Stimulated activated CD4-positive, alpha-beta T cell treated with anti-CD3 and anti-CD28 coated beads, TNF-alpha, amount 100 ng/mL, for 24 hours (primary cell): ENCODE data around the gene OR10A2.
"Not testable (repeated sequence)": the region's sequence is repeated elsewhere in the genome, so short reads cannot be mapped to it uniquely, and the experiment has no call there.

Source experiments
- DNase-seq, 3 experiments: peaks; one replicate each; pipeline ENCODE4 v3.0.0-alpha.2; 2020; ENCODE audit warnings: low read depth in 3 of 3

The OR10A2 gene

DNA sequence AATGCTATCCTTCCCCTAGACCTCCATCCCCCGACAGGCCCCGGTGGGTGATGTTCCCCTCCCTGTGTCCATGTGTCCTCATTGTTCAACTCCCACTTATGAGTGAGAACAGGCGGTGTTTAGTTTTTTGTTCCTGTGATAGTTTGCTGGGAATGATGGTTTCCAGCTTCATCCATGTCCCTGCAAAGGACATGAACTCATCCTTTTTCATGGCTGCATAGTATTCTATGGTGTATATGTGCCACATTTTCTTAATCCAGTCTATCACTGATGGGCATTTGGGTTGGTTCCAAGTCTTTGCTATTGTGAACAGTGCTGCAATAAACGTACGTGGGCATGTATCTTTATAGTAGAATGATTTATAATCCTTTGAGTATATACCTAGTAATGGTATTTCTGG, 24.9 kb downstream of the OR10A2 start:
- DNase-seq, result not testable (repeated sequence)

GRCh38 chr11:6888830-6889229, 26.0 kb downstream of the OR10A2 start:
- no peak for DNase-seq

DNA sequence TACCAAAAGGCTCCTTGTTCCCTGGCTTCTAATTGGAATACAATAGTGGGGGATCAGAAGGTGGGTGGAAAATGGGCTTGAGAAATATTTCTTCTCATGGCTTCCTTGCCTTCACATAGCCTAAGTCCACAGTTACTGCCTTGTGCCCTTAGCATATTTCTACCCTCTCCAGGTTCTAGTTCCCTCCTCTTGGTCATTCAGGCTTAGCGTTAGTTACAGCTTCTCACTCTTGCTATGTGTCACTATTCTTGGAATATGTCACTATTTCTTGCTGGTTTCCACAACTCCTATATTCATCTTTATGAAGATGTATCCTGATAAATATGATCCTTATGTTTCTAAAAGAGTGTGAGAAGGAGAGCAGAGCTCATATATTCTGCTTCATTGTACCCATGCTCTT, 27.0 kb downstream of the OR10A2 start:
- DNase-seq, result no peak

DNA sequence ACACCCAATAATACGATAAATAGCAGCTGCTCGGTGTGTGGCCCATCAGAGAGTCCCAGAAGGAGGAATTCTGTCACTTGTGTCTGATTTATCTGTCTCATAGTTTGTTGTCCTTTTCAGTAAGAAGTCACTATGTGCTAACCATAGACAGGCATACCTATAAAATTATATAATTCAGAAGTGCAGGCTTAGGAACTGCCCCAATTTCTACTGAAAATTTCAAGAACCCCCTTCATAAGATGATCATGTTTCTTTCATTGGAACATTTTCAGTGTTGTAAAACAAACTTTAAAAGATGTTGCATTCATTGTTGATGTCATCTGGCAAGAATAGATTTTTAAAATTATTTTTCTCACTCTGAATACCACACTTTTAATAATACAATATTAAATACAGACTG, 29.5 kb downstream of the OR10A2 start, which contains the start of gene OR2D2:
TSS of gene OR2D2 (minus strand) at position 101 of the 400 bp plus-strand sequence. CDS start at position 101, 0 bp downstream.
- no peak for DNase-seq

GRCh38 chr11:6894097-6894496, 31.2 kb downstream of the OR10A2 start:
- DNase-seq, result no peak

- DNase-seq, result no peak
Measured at GRCh38 chr11:6895010-6895409, 32.2 kb downstream of the OR10A2 start.

DNA sequence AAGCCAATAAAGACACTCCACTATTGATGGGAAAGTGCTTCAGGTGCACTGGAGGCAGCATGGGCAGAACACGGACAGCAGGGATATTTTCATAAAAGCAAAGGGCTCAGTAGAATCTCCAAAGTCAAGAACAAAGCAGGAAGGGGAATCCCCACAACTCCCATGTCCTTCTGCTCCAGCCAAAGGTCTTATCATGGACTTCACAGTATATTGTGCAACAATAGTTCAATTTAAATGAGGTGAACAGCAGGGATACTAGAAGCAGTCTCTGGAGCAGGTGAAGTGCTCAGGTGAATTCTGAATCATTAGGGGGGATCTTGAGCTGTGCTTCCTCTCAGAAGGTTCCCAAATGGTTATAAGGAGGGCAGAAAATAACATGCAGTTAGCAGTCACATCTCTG, 36.1 kb downstream of the OR10A2 start:
- DNase-seq, result no peak

- no peak for DNase-seq
Measured at GRCh38 chr11:6900327-6900999, 37.6 kb downstream of the OR10A2 start.

DNA sequence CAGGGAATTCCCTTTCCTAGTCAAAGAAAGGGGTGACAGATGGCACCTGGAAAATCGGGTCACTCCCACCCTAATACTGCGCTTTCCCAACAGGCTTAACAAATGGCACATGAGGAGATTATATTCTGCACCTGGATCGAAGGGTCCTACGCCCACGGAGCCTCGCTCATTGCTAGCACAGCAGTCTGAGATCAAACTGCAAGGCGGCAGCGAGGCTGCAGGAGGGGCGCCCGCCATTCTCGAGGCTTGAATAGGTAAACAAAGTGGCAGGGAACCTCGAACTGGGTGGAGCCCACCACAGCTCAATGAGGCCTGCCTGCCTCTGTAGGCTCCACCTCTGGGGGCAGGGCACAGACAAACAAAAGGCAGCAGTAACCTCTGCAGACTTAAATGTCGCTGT, 41.9 kb downstream of the OR10A2 start:
- DNase-seq, result not testable (repeated sequence)

DNA sequence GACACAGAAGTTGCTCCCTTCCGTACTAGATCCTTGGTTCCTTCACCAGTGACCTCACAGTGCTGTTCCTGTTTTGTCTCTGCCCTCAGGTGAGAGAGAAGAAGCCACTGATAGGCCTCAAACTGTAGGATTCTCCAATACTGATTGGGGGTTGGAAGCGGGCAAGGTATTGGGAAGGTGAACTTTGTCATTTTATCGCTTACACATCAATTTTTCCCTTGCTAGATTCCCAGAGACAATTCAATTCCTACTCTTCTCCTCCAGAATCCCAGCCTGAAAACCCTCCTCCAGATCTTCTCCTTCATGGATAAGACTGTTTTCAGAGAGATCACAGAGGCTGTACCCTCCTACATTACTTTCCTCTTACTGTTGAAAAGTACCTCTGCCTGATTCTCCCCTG, 48.5 kb downstream of the OR10A2 start:
- DNase-seq, result no peak

- no peak for DNase-seq
Measured at GRCh38 chr11:6911948-6912347, 49.1 kb downstream of the OR10A2 start.

GRCh38 chr11:6919698-6920097, 56.8 kb downstream of the OR10A2 start:
- no peak for DNase-seq

DNA sequence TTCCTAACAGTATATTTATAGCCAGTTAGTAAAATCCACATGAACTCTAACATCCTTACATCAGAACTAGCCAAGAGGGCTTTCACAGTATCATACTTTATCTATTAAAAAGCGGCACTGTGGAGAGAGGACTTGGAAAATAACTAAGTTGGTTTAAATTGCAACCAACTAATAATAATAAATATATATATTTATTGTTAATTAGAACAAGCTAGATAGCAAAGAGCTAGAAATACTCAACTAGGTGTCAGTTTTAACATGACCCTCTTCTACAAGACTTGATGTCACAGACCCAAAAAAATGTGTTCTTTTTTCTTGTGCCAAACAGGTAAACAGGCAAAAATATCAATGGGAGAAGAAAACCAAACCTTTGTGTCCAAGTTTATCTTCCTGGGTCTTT, 57.8 kb downstream of the OR10A2 start, which contains the start of gene OR2D3:
TSS of gene OR2D3 (plus strand) at position 301 of the 400 bp plus-strand sequence. CDS start at position 301, 0 bp downstream.
- no peak for DNase-seq
